Muscle of back (tissue), 13 donors: ENCODE measurements around the gene OR5AL1. TPM values are rescaled to one million over a fixed set of nuclear protein-coding genes. Genes with fewer than 3 reads are reported as not detected.
"Not testable (repeated sequence)": the region's sequence is repeated elsewhere in the genome, so short reads cannot be mapped to it uniquely, and the experiment has no call there.

Experiments
- DNase-seq, 3 donors: peaks; one replicate each; pipeline versions ENCODE4 v3.0.0 to v3.0.0-alpha.2; 2013
- long read RNA-seq, 9 donors: transcript quantifications; one replicate each; lab custom pipeline, GENCODE V29; 2026
- polyA plus RNA-seq, 10 donors: library from polyadenylated mRNA; unstranded; fragments of 120-200 nt; gene quantifications; one replicate each; pipeline ENCODE4 v1.2.1, GENCODE V29; 2013; ENCODE audit not compliant: insufficient read length in 10 of 10

The OR5AL1 gene
- not detected for polyA plus RNA-seq
- long read RNA-seq, donor 1 = 0 reads
- long read RNA-seq, donor 2 = 0 reads
- long read RNA-seq, donor 3 = 0 reads
- long read RNA-seq, donor 4 = 0 reads
- long read RNA-seq, donor 5 = 0 reads
- long read RNA-seq, donor 6 = 0 reads
- long read RNA-seq, donor 7 = 0 reads
- long read RNA-seq, donor 8 = 0 reads
- long read RNA-seq, donor 9 = 0 reads

DNA sequence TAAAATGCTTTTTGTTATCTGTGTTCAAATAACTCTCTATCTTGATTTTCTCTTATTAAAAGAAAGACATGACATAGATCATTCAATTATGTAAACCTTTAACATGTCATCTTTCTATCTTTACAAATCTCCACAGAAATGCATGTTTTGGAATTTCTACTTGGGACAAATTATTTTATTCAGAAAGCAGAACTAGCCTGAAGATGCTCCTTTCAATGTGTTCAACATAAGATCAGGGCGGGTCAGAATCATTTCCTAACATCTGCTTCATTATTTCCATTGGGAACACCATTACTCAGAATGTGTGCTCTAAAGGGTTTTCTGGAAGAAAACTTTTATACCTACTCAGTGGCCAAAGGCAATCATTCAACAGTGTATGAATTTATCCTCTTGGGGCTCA is at the start of gene OR5AL1:
Gene OR5AL1 (plus strand): TSS at position 301 of the 400 bp plus-strand sequence.
- DNase-seq = no peak

DNA sequence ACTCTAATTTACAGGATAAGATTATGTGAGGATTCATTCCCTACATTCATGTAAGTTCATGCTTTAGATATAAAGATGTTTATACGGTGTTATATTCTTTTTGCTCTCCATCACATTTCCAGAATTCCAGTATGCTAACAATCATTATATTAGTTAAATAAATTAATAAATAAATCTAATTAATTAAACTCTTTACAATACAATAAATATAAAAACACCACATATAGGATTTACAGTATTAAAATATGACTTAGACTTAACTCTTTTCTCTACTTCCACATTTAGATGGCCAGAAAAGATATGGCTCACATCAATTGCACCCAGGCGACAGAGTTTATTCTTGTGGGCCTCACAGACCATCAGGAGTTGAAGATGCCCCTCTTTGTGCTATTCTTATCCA is 37.2 kb upstream of the OR5AL1 start, which contains the start of gene OR8U1:
Gene OR8U1 (plus strand): TSS at position 301 of the 400 bp plus-strand sequence. CDS start 0 bp downstream, at position 301.
- no peak for DNase-seq

DNA sequence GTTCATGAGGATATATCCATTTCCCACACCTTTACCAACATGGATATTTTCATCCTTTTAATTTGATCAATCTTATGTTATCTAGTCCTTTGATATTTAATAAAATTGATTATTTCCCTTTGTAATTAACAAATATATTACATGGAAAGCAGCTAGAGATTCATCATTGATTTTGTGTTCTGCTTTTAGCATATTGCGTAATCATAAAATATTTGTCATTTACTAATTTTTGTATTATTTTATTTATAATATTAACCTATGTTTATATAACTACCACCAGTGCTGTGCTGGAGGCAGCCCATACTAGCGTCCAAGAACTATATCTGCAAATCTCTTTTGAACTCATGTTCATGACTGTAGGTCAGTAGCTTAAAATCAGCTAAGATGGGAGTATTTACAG is 32.4 kb upstream of the OR5AL1 start:
- DNase-seq = no peak

DNA sequence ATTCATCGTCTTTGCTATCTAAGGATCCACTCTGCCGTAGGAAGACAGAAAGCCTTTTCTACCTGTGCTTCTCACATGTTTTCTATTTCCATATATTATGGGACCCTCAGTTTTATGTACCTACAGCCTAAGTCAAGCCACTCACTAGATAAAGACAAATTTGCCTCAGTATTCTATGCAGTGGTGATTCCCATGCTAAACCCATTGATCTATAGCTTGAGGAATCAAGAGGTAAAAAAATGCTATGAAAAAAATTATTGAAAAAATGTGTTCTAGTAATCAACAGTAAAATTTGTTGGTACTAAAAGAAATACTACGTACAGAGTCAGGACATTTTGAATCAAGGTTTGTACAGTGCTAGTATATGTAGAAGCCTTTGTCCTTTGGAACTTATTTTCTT is 18.1 kb upstream of the OR5AL1 start:
- no peak for DNase-seq

DNA sequence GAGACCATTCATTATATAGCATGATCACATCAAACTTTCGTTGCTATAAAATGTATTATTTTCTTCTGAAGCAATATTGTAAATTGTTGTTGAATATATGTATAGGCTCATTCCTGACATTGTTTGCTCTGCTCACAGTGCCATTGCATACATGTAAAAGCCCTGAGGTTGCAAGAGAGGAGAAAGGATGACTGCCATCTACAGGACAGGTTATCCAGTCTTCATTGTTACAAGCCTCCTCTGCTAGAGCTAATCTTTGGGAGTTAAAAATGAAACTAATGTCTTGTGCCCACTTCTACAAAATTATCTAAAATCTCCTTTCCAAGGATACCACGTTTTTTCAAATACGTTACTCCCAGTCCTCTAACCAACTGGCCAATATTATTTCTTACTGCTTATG is 16.4 kb upstream of the OR5AL1 start:
- DNase-seq = no peak

DNA sequence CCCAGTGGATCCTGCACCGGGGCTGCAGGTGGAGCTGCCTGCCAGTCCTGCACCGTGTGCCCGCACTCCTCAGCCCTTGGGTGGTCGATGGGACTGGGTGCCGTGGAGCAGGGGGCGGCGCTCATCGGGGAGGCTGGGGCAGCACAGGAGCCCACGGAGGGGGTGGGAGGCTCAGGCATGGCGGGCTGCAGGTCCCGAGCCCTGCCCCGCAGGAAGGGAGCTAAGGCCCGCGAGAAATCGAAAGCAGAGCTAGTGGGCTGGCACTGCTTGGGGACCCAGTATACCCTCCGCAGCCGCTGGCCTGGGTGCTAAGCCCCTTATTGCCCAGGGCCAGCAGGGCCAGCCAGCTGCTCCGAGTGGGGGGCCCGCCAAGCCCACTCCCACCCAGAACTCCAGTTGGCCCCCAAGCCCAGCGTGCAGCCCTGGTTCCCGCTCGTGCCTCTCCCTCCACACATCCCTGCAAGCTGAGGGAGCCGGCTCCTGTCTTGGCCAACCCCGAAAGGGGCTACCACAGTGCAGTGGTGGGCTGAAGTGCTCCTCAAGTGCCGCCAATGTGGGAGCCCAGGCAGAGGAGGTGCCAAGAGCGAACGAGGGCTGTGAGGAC is 10.5 kb upstream of the OR5AL1 start:
- not testable (repeated sequence) for DNase-seq

DNA sequence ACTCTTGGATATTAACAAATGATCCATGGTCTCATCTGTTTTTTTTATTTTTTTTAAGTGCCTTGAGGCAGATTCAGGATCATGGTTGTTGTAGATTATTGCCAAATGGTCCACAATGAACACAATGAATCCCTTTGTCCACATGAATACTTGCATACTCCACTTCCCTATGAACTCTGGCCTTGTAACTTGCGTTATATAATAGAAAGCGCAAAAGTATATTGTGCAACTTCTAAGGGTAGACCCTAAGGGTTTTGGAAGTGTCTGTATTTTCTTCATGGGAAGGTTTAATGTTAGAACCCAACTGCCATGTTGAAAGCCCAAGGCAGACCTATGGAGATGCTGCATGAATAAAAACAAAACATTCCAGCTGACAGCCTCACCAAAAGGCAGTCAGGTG is 8.1 kb upstream of the OR5AL1 start:
- no peak for DNase-seq

DNA sequence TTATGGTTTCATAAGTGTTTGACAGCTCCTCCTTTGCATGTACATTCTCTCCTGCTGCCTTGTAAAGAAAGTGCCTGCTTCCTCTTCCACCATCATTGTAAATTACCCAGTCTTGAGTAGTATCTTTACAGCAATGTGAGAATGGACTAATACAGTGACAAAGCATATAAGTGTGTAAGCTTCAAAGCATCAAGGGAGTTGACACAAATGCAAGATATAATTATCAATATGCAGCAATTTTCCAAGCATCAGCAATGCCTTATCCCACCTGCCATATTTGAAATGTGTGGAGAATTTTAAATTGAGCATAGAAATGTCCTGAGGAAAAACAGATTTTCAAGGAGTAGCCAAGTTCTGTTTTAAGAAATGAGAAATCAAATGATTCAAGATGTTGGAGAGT is 1.7 kb upstream of the OR5AL1 start:
- no peak for DNase-seq

DNA sequence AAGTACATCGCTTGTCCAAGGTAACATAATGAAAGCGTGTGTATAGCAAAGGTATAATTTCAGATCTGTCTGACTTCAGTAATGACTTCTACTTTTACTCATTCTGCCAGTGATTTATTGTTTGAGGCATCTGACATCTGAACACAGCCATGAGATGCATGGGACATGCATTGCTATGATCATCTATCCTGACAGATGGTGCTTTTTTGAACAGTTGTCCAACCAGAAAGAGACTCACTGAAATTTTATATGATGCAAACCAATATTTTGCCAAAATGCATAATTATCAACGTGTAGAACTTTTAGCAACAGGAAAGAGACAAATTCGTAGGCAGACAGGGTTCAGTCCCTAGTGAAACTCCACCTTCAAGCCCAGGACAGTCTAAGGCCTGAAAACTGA is 41.0 kb downstream of the OR5AL1 start:
- DNase-seq = no peak

DNA sequence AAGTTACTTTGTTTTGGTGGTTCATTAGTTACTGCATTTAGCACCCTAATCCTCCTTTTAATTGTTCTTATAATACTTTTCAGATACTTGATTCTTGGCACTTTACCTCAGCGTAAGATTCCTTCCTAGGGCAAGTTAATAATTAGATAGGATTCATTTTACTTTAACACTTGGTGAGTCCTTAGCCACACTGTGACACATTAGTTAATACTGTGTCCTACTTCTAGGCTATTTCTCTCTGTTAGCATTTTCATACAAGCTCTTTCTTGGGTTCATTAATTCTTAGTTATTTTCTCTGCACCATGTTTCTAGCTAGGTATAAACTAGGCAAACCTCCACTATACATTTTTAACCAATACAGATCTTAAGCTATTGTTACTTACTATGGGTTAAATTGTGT is 44.6 kb downstream of the OR5AL1 start:
- DNase-seq = no peak

Other genes starting within 250 kb of the OR5AL1 start
- gene OR5J2, start 236.1 kb upstream of the OR5AL1 start, polyA plus RNA-seq = not detected
- gene OR5T2, start 178.4 kb upstream of the OR5AL1 start, polyA plus RNA-seq = not detected
- gene OR5T3, start 160.4 kb upstream of the OR5AL1 start, polyA plus RNA-seq = not detected
- gene OR5T1, start 138.5 kb upstream of the OR5AL1 start, polyA plus RNA-seq = not detected
- gene OR8H1, start 120.4 kb upstream of the OR5AL1 start, polyA plus RNA-seq = not detected
- gene OR8K3, start 97.6 kb upstream of the OR5AL1 start, polyA plus RNA-seq = not detected
- gene OR8K1, start 66.7 kb upstream of the OR5AL1 start, polyA plus RNA-seq = not detected
- not detected for gene OR8J1, start 58.4 kb upstream of the OR5AL1 start, polyA plus RNA-seq
- not detected for gene OR8U1, start 37.1 kb upstream of the OR5AL1 start, polyA plus RNA-seq
- gene OR5M3, start 60.7 kb downstream of the OR5AL1 start, polyA plus RNA-seq = not detected
- not detected for gene OR5M8, start 78.7 kb downstream of the OR5AL1 start, polyA plus RNA-seq
- gene OR5M11, start 130.6 kb downstream of the OR5AL1 start, polyA plus RNA-seq = not detected
- not detected for gene OR5M10, start 165.0 kb downstream of the OR5AL1 start, polyA plus RNA-seq
- not detected for gene OR5M1, start 202.2 kb downstream of the OR5AL1 start, polyA plus RNA-seq
- gene OR5AP2, start 229.7 kb downstream of the OR5AL1 start, polyA plus RNA-seq = not detected